ENCODE measurements around the gene HECW1. TPM values are rescaled to one million over a fixed set of nuclear protein-coding genes. Genes with fewer than 3 reads are reported as not detected.

HECW1 gene
- total RNA-seq, 4 donors from 2014 or later: 0.62 to 4.3 (median 1.4) TPM; not detected in 1

DNA sequence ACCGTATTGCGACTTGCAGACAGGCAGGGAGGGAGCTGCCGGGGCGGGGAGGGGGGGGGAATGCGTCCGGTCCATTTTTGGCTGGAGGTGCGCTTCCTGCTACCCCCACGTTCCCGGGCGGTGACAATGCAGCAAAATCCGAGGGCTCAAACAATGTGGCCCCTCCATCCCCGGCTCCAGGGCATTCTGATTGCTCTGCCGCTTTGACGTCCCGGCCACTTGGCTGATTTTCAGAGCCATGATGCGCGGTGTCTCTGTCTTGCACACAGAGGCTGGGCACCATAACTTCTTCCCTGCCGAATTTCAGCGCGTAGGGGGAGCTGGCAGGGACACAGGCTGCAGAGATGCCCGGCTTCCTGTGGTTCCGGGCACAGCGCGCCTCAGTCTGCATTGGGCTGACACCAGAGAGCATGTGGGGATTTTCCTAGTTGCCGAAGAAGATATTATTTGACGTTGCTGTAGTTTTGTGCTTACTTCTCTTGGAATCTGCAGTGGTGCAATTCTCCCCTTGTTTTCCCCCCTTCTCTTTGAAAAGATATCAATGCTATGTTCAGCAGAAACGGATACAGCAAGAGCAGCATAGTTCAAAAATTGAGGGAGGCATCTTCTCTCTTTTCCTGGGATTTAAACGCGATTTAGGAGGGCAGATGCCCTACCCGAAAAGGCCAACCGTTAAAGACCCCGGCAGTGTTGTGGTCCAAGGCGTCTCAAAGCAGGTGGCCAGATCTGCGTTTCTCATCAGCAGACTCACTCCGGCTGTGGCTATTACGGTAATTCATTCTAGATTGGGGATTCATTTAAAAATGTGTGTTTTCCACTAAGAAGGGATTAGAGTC lies 1.4 kb downstream of the HECW1 start:
- no peak for TF ChIP-seq POLR2A (IDR thresholded peaks at IDR 0.05)
- TF ChIP-seq CTCF (IDR thresholded peaks at IDR 0.05): no peak
- H3K4me3 ChIP-seq (ENCODE audit: low read depth, poor library complexity, severe bottlenecking): no peak overlapping the region
- WGBS, 2 donors: 7 to 14% methylated on average over 25 to 30 of the region's 36 CpGs
- no peak for DNase-seq (ENCODE audit: low spot score in 2 of 2)
- intact Hi-C loops (cut with DNase I; ENCODE audit: low total_unique reads): no loop called here

- no peak overlapping the region for H3K4me3 ChIP-seq (ENCODE audit: low read depth, poor library complexity, severe bottlenecking)
- no peak for TF ChIP-seq POLR2A (IDR thresholded peaks at IDR 0.05)
- TF ChIP-seq CTCF (IDR thresholded peaks at IDR 0.05): no peak
- intact Hi-C loops (cut with DNase I; ENCODE audit: low total_unique reads): no loop called here
- 20 to 24% methylated on average over 3 of the region's 3 CpGs for WGBS, 2 donors
- DNase-seq (ENCODE audit: low spot score in 2 of 2): no peak
Observed at GRCh38 chr7:43114458-43114780, 2.0 kb downstream of the HECW1 start.

DNA sequence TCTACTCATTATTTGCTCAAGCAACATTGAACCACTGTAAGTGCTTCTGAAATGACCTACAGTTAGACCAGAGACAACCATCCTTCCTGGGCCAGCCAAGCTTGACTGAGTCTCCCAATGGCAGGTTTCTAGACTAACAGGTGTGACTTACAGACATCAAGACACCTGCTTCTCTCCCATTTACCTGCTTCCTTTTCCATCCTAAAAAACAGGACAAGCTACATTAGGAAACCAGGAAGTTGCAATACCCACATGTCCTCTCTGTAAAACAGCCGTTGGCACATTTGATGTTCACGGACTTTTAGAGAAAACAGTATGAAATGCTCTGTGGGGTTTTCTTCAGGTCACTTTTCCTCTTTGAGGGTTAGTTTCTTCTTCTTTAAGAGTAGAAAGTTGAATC lies 4.0 kb downstream of the HECW1 start:
- H3K4me3 ChIP-seq (ENCODE audit: low read depth, poor library complexity, severe bottlenecking): no peak overlapping the region
- intact Hi-C loops (cut with DNase I; ENCODE audit: low total_unique reads): no loop called here
- DNase-seq (ENCODE audit: low spot score in 2 of 2): no peak
- TF ChIP-seq POLR2A (IDR thresholded peaks at IDR 0.05) (no peak), CTCF (IDR thresholded peaks at IDR 0.05) (no peak)
- 80 to 90% methylated on average over 2 of the region's 2 CpGs for WGBS, 2 donors

DNA sequence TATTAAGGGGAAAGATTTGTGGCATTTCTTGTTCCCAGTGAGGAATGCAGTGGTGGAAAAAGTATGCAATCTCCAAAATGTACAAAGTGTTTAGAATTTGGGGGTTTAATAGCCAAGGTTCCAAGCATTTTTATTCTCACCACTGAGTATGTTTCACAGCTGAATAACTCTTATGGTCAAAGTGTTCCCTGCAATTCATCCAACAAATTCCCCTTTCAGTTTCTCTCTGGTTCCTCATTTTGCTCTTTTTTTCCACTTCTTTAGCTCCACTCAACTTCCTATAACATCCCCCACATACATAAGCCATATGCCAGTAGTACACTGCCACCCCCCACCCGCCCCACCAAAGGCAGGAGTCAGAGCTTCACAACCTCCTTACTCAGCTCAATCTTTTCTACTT lies 4.6 kb downstream of the HECW1 start:
- no peak for DNase-seq (ENCODE audit: low spot score in 2 of 2)
- intact Hi-C loops (cut with DNase I; ENCODE audit: low total_unique reads): no loop called here
- H3K4me3 ChIP-seq (ENCODE audit: low read depth, poor library complexity, severe bottlenecking): no peak overlapping the region
- WGBS, 2 donors: 69 to 71% methylated on average over 1 of the region's 1 CpG
- TF ChIP-seq POLR2A (IDR thresholded peaks at IDR 0.05) (no peak), CTCF (IDR thresholded peaks at IDR 0.05) (no peak)

GRCh38 chr7:43117861-43118260 lies 5.4 kb downstream of the HECW1 start:
- 87 to 93% methylated on average over 4 of the region's 4 CpGs for WGBS, 2 donors
- DNase-seq (ENCODE audit: low spot score in 2 of 2): no peak
- intact Hi-C loops (cut with DNase I; ENCODE audit: low total_unique reads): no loop called here
- H3K4me3 ChIP-seq (ENCODE audit: low read depth, poor library complexity, severe bottlenecking): no peak overlapping the region
- TF ChIP-seq POLR2A (IDR thresholded peaks at IDR 0.05) (no peak), CTCF (IDR thresholded peaks at IDR 0.05) (no peak)

DNA sequence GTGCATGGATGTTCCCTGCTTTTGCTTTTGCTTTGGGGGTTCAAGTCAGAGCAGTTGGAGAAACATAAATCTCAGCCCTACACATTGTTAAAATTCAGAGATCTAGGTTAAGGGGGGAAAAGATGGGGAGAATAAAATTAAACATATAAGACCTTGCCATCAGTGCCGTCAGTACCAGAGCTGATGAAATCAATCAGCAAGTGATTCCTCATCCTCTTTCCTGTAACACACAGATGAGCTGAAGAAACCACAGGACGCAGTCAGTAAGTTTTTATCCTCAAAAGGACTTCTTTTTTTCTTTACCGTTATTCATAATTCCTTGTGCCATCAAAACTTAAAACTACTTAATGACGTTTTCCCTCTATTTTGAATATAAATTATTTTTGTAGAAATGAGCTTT lies 5.9 kb downstream of the HECW1 start:
- 78% methylated on average over 4 of the region's 4 CpGs for WGBS, 2 donors
- intact Hi-C loops (cut with DNase I; ENCODE audit: low total_unique reads): no loop called here
- DNase-seq (ENCODE audit: low spot score in 2 of 2): no peak

More for the DNA sequence above, 5.9 kb downstream of the HECW1 start:
- TF ChIP-seq POLR2A (IDR thresholded peaks at IDR 0.05) (no peak), CTCF (IDR thresholded peaks at IDR 0.05) (no peak)
- no peak overlapping the region for H3K4me3 ChIP-seq (ENCODE audit: low read depth, poor library complexity, severe bottlenecking)

Data from lower leg skin (tissue), 4 donors.